ENCODE measurements around the gene C10orf67. TPM values are rescaled to one million over a fixed set of nuclear protein-coding genes. Genes with fewer than 3 reads are reported as not detected.

Gene C10orf67
- polyA plus RNA-seq, 1 experiment = 0.15 TPM

DNA sequence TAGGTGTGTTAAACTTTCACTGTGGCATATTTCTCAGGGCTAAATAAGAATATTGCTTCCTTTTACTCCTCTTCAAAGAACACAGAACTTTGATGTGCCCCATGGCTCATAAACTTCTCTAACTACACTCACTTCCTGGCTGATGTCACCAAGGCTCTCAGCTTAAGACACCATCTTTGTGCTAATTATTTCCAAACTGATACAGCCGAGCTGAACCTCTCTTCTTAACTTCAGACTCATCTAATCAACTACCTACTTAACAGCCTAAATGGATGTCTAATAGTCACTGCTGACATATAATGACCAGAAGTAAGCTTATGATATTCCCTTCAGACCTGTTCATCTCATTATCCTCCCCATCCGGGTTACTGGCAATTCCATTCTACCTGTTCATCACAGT is 3.6 kb downstream of the C10orf67 start:
- CTCF ChIA-PET = interaction anchor here (0.7 kb wide), 1 partner anchor 26 kb away, joined by 3 read pairs; no protein-coding TSS in a partner anchor
- Histone ChIP-seq H3K4me3 (ENCODE audit: low read depth, low read length) (no peak overlapping the region), H3K36me3 (ENCODE audit: control insufficient read depth, insufficient read depth, low read length) (no peaks in the 10 kb centered on the region), H3K27me3 (ENCODE audit: control insufficient read depth, insufficient read depth, low read length) (no peaks in the 10 kb centered on the region)
- TF ChIP-seq, protein P1, sequence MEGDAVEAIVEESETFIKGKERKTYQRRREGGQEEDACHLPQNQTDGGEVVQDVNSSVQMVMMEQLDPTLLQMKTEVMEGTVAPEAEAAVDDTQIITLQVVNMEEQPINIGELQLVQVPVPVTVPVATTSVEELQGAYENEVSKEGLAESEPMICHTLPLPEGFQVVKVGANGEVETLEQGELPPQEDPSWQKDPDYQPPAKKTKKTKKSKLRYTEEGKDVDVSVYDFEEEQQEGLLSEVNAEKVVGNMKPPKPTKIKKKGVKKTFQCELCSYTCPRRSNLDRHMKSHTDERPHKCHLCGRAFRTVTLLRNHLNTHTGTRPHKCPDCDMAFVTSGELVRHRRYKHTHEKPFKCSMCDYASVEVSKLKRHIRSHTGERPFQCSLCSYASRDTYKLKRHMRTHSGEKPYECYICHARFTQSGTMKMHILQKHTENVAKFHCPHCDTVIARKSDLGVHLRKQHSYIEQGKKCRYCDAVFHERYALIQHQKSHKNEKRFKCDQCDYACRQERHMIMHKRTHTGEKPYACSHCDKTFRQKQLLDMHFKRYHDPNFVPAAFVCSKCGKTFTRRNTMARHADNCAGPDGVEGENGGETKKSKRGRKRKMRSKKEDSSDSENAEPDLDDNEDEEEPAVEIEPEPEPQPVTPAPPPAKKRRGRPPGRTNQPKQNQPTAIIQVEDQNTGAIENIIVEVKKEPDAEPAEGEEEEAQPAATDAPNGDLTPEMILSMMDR (IDR thresholded peaks at IDR 0.05; ENCODE audit: insufficient read depth, low read depth, low read length) = no peak
- DNase-seq (ENCODE audit: low read depth) = no peak
- POLR2A ChIA-PET = no interaction called here

DNA sequence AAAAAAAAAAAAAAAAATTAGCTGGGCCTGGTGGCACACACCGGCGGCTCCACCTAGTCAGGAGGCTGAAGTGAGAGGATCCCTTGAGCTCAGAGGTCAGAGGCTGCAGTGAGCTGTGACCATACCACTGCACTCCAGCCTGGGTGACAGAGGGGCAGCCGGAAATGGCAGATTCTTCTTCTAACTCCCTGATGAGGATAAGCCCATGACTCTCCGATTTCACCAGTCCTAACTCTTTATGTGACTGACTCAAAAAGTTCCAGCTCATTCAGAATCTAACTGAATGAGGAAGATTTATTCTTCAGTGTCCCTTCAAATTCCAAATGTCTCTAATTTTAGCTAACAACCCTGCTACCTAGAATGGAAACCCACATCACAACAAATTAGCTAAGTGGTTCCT is 4.2 kb downstream of the C10orf67 start:
- ChIA-PET POLR2A (interaction anchor here (0.6 kb wide), 1 partner anchor 101 kb away, joined by 7 read pairs; no protein-coding TSS in a partner anchor), CTCF (no interaction called here)
- TF ChIP-seq, protein P1 (IDR thresholded peaks at IDR 0.05; ENCODE audit: insufficient read depth, low read depth, low read length) = no peak
- H3K27me3 ChIP-seq (ENCODE audit: control insufficient read depth, insufficient read depth, low read length) = no peaks in the 10 kb centered on the region
- H3K4me3 ChIP-seq (ENCODE audit: low read depth, low read length) = no peak overlapping the region
- no peaks in the 10 kb centered on the region for H3K36me3 ChIP-seq (ENCODE audit: control insufficient read depth, insufficient read depth, low read length)
- no peak for DNase-seq (ENCODE audit: low read depth)

DNA sequence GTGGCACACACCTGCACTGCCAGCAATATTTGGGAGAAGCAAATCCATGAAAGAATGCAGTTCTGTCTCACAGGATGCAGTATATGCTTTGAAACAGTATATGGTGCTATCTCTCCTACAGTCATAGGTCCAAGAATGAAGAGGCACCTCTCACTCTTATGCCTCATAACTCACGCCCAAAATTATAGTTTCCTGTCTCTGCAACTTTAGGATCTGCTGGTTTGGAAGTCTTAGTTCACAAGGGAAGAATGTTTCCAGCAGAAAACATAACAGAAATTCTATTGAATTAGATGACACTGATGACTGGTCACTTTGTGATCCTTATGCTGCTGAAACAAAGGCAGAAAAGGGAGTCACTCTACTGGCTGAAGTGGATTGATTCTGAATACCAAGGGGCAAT is 5.7 kb downstream of the C10orf67 start:
- no peak for DNase-seq (ENCODE audit: low read depth)
- H3K4me3 ChIP-seq (ENCODE audit: low read depth, low read length) = no peak overlapping the region
- TF ChIP-seq, protein P1 (IDR thresholded peaks at IDR 0.05; ENCODE audit: insufficient read depth, low read depth, low read length) = no peak
- H3K27me3 ChIP-seq (ENCODE audit: control insufficient read depth, insufficient read depth, low read length) = no peaks in the 10 kb centered on the region
- CTCF ChIA-PET = interaction anchor here (0.6 to 0.7 kb wide), 2 partner anchors 10 to 63 kb away, joined by 3 read pairs; no protein-coding TSS in a partner anchor
- H3K36me3 ChIP-seq (ENCODE audit: control insufficient read depth, insufficient read depth, low read length) = no peaks in the 10 kb centered on the region
- POLR2A ChIA-PET = no interaction called here

DNA sequence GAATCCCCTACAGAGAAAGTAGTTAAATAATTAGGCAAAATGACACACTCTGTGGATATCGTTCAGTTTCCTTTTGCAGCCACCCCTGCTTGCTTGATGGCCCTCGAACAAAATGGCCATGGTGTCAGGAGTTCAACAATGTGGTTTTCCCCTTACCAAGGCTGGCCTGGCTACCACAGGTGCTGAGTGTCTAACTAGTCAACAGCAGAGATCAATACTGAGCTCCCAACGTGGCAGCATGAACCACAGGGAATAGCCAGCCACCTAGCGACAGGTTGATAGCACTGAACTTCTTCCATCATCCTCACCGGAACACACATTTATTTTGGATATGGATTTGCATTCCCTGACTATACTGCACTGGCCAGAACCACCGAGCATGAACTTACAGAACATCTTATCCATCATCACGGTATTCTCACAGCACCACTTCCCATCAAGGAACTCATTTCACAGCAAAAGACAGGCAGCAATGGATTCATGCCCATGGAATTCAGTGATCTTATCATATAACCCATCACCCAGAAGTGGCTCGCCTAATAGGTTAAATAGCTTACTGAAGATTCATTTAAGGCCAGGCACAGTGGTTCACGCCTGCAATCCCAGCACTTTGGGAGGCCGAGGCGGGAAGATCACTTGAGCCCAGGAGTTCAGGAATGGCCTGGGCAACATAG is 6.3 kb downstream of the C10orf67 start:
- ChIA-PET CTCF (interaction anchor here (0.7 to 1.4 kb wide), 2 partner anchors 10 to 45 kb away, joined by 3 read pairs; no protein-coding TSS in a partner anchor), POLR2A (no interaction called here)

DNA sequence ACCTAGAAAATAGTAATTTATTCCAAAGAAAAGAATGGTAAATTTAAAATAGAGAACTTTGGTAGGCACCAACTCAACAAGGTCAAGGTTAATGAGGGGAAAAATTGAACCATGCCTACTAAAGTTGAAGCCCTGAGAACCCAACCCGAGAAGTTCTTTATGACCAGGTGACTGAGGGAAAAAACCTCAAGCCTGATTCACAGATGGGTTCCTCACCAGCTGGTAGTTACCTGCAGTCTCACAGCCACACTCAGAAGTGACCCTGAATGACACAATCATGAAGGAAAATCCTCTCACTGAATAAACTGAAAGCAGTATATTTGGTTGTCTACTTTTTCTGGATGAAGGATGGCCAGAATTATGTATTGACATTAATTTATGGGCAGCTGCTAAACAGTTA is 7.0 kb downstream of the C10orf67 start:
- ChIA-PET CTCF (interaction anchor here (1.4 kb wide), 1 partner anchor 45 kb away, joined by 3 read pairs; no protein-coding TSS in a partner anchor), POLR2A (no interaction called here)
- no peak for DNase-seq (ENCODE audit: low read depth)
- Histone ChIP-seq H3K4me3 (ENCODE audit: low read depth, low read length) (no peak overlapping the region), H3K27me3 (ENCODE audit: control insufficient read depth, insufficient read depth, low read length) (no peaks in the 10 kb centered on the region), H3K36me3 (ENCODE audit: control insufficient read depth, insufficient read depth, low read length) (no peaks in the 10 kb centered on the region)
- TF ChIP-seq, protein P1 (IDR thresholded peaks at IDR 0.05; ENCODE audit: insufficient read depth, low read depth, low read length) = no peak

More for the DNA sequence above, 6.3 kb downstream of the C10orf67 start:
- no peaks in the 10 kb centered on the region for H3K27me3 ChIP-seq (ENCODE audit: control insufficient read depth, insufficient read depth, low read length)
- no peak for DNase-seq (ENCODE audit: low read depth)
- no peaks in the 10 kb centered on the region for H3K36me3 ChIP-seq (ENCODE audit: control insufficient read depth, insufficient read depth, low read length)
- H3K4me3 ChIP-seq (ENCODE audit: low read depth, low read length) = no peak overlapping the region
- TF ChIP-seq, protein P1 (IDR thresholded peaks at IDR 0.05; ENCODE audit: insufficient read depth, low read depth, low read length) = no peak; the same call in 1 of the 2 replicates
